H1 (cell line): ENCODE measurements around the gene CCDC13. TPM values are rescaled to one million over a fixed set of nuclear protein-coding genes. Genes with fewer than 3 reads are reported as not detected.

Experiments used
- ASH2L ChIP-seq: fragments of 200-600, 300-600 bp; sonication (generic); IDR thresholded peaks from one replicate; pipeline ENCODE4 v1.7.1; 2017; ENCODE audit warnings: low read length
- MAFK ChIP-seq: IDR thresholded peaks from 2 replicates; pipeline ENCODE4 v1.6.1; 2012; ENCODE audit warnings: low read depth, mild to moderate bottlenecking, improper control_type of control experiment, low read length
- PHF8 ChIP-seq: fragments of 200-600 bp; sonication (generic); conservative IDR thresholded peaks from 2 replicates; pipeline ENCODE4 v1.7.1; 2012; ENCODE audit warnings: low read depth, mild to moderate bottlenecking, inconsistent platforms, low read length, moderate library complexity
- polyA plus RNA-seq, 7 experiments: library from polyadenylated mRNA; depleted of rRNA in 3 of 7; stranded (reverse) in 5 of 7; unstranded in 2 of 7; fragments of >200 nt in 5 of 7; fragments of 200-250 nt in 2 of 7; gene quantifications; 1 replicate in 5 of 7; 2 replicates in 1 of 7; 4 replicates in 1 of 7; pipeline versions ENCODE4 v1.2.1 to v1.2.3, GENCODE V29; 2011 to 2013; ENCODE audit warnings: missing spikeins in 2 of 7, mixed read lengths in 2 of 7
- total RNA-seq: library from RNA; stranded (reverse); fragmentation: NEBNext Ultra II Directional; extraction: Animal tissue kit (Norgen Biotek cat#: 25700); gene quantifications from 2 replicates; pipeline ENCODE4 v1.2.1, GENCODE V29; 2021
- TF ChIP-seq, protein P1 (sequence below): fragments of 300-600 bp; sonication (generic); IDR thresholded peaks from 2 replicates; pipeline ENCODE4 v1.7.1; 2012; ENCODE audit warnings: low read length, moderate library complexity, mild to moderate bottlenecking, inconsistent platforms; ENCODE audit not compliant: insufficient replicate concordance
- TF ChIP-seq, protein P2 (sequence below): IDR thresholded peaks from 2 replicates; pipeline ENCODE4 v1.6.1; 2011; ENCODE audit warnings: low read length, improper control_type of control experiment
- TF ChIP-seq, protein P3 (sequence below): IDR thresholded peaks from 2 replicates; pipeline ENCODE4 v1.6.1; 2012; ENCODE audit warnings: inconsistent platforms

CCDC13 gene
- total and polyA plus RNA-seq, 2 of the 8 experiments (the other 6 are each of a cell fraction or from before 2014, with no cell fraction given): 0.06 TPM; not detected in 1

DNA sequence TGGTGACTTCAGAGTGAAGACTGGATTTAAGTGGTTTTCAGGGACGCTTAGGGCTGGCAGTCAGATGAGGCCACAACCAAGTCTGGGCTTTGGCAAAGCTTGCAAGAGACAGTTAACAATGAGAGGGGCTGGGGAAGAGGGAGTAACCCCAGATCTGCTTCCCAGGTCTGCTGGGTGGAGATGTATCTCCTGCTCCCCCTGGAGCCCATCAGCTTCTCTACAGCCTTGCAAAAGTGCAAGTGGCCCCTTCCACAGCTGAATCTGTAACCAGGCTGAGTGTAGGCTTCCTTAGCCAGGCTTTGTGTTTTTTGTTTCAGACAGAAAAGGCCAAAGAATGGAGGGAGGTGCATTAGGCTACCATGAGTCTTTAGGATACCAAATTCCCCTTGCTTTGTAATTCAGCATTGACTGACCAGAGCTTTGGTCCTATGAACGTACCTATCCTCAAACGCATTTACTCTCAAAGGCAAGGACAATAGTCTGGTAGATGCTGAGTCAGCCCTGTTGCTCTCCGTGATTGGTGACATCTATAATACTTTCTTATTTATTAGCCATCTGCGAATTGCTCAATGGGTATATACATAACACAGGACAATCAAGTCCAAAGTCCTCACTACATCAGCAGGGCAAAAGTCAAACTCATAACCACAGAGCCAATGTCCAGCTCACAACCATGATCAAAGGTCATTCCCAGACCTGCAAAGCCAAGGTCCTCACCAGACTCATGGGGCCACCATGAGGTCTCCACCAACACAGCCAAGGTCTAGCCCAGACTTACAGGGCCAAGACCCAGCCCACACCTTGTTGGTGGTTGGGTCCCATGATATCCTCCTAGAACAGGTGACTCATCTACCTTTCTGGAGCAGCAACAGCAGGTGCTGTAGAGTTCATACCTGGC, 17.1 kb downstream of the CCDC13 start (continued):
- TF ChIP-seq, protein P1, sequence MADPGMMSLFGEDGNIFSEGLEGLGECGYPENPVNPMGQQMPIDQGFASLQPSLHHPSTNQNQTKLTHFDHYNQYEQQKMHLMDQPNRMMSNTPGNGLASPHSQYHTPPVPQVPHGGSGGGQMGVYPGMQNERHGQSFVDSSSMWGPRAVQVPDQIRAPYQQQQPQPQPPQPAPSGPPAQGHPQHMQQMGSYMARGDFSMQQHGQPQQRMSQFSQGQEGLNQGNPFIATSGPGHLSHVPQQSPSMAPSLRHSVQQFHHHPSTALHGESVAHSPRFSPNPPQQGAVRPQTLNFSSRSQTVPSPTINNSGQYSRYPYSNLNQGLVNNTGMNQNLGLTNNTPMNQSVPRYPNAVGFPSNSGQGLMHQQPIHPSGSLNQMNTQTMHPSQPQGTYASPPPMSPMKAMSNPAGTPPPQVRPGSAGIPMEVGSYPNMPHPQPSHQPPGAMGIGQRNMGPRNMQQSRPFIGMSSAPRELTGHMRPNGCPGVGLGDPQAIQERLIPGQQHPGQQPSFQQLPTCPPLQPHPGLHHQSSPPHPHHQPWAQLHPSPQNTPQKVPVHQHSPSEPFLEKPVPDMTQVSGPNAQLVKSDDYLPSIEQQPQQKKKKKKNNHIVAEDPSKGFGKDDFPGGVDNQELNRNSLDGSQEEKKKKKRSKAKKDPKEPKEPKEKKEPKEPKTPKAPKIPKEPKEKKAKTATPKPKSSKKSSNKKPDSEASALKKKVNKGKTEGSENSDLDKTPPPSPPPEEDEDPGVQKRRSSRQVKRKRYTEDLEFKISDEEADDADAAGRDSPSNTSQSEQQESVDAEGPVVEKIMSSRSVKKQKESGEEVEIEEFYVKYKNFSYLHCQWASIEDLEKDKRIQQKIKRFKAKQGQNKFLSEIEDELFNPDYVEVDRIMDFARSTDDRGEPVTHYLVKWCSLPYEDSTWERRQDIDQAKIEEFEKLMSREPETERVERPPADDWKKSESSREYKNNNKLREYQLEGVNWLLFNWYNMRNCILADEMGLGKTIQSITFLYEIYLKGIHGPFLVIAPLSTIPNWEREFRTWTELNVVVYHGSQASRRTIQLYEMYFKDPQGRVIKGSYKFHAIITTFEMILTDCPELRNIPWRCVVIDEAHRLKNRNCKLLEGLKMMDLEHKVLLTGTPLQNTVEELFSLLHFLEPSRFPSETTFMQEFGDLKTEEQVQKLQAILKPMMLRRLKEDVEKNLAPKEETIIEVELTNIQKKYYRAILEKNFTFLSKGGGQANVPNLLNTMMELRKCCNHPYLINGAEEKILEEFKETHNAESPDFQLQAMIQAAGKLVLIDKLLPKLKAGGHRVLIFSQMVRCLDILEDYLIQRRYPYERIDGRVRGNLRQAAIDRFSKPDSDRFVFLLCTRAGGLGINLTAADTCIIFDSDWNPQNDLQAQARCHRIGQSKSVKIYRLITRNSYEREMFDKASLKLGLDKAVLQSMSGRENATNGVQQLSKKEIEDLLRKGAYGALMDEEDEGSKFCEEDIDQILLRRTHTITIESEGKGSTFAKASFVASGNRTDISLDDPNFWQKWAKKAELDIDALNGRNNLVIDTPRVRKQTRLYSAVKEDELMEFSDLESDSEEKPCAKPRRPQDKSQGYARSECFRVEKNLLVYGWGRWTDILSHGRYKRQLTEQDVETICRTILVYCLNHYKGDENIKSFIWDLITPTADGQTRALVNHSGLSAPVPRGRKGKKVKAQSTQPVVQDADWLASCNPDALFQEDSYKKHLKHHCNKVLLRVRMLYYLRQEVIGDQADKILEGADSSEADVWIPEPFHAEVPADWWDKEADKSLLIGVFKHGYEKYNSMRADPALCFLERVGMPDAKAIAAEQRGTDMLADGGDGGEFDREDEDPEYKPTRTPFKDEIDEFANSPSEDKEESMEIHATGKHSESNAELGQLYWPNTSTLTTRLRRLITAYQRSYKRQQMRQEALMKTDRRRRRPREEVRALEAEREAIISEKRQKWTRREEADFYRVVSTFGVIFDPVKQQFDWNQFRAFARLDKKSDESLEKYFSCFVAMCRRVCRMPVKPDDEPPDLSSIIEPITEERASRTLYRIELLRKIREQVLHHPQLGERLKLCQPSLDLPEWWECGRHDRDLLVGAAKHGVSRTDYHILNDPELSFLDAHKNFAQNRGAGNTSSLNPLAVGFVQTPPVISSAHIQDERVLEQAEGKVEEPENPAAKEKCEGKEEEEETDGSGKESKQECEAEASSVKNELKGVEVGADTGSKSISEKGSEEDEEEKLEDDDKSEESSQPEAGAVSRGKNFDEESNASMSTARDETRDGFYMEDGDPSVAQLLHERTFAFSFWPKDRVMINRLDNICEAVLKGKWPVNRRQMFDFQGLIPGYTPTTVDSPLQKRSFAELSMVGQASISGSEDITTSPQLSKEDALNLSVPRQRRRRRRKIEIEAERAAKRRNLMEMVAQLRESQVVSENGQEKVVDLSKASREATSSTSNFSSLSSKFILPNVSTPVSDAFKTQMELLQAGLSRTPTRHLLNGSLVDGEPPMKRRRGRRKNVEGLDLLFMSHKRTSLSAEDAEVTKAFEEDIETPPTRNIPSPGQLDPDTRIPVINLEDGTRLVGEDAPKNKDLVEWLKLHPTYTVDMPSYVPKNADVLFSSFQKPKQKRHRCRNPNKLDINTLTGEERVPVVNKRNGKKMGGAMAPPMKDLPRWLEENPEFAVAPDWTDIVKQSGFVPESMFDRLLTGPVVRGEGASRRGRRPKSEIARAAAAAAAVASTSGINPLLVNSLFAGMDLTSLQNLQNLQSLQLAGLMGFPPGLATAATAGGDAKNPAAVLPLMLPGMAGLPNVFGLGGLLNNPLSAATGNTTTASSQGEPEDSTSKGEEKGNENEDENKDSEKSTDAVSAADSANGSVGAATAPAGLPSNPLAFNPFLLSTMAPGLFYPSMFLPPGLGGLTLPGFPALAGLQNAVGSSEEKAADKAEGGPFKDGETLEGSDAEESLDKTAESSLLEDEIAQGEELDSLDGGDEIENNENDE: no peak
- TF ChIP-seq MAFK: peak; percentile 32; the same call in 1 of the 2 replicates
- TF ChIP-seq PHF8: no peak
- no peak for TF ChIP-seq ASH2L
- TF ChIP-seq, protein P2, sequence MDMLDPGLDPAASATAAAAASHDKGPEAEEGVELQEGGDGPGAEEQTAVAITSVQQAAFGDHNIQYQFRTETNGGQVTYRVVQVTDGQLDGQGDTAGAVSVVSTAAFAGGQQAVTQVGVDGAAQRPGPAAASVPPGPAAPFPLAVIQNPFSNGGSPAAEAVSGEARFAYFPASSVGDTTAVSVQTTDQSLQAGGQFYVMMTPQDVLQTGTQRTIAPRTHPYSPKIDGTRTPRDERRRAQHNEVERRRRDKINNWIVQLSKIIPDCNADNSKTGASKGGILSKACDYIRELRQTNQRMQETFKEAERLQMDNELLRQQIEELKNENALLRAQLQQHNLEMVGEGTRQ: no peak
- TF ChIP-seq, protein P3, sequence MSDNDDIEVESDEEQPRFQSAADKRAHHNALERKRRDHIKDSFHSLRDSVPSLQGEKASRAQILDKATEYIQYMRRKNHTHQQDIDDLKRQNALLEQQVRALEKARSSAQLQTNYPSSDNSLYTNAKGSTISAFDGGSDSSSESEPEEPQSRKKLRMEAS: no peak
